ENCODE measurements around the gene NEDD4L. TPM values are rescaled to one million over a fixed set of nuclear protein-coding genes. Genes with fewer than 3 reads are reported as not detected.

Gene NEDD4L
- total RNA-seq, 1 donor from 2014 or later, result 30.9 TPM

Small RNA genes within 50 kb of the gene (microRNA-seq; reads per million reads assigned to microRNA genes)
- gene MIR3591, result not detected

Other genes with a start within 250 kb of the NEDD4L start
- gene ATP8B1, start 240.9 kb upstream of the NEDD4L start, total RNA-seq, result 10.5 TPM